GM23338 (cell line): Measurements from ENCODE around the gene COX4I1. TPM values are rescaled to one million over a fixed set of nuclear protein-coding genes. Genes with fewer than 3 reads are reported as not detected.

ENCODE experiments used
- ATAC-seq: fragments of 200-7000 bp; cut with Tn5 transposase; 3 replicates; pipeline ENCODE4 v1.9.1; 2020
- DNase-seq: peaks from one replicate; pipeline ENCODE4 v3.0.0-alpha.2; 2015; ENCODE audit warnings: low spot score
- H2AFZ ChIP-seq: fragments of 200-600 bp; sonication (generic); 2 replicates; pipeline ENCODE4 v1.8.0; 2016; ENCODE audit warnings: antibody characterized with exemption, mild to moderate bottlenecking, moderate library complexity
- H3F3A ChIP-seq: fragments of 200-600 bp; sonication (generic); replicated peaks from 2 replicates; pipeline ENCODE4 v1.8.0; 2017; ENCODE audit warnings: antibody characterized with exemption, mixed run types, low read depth
- H3K27ac ChIP-seq: fragments of 200-600 bp; sonication (generic); 2 replicates; pipeline ENCODE4 v1.6.1; 2016; ENCODE audit warnings: low read depth
- H3K27me3 ChIP-seq: fragments of 200-600 bp; sonication (generic); 2 replicates; pipeline ENCODE4 v1.8.0; 2016; ENCODE audit warnings: mild to moderate bottlenecking, mixed run types, moderate library complexity; ENCODE audit not compliant: insufficient read depth
- H3K36me3 ChIP-seq: fragments of 200-600 bp; sonication (generic); 2 replicates; pipeline ENCODE4 v1.8.0; 2016; ENCODE audit warnings: mild to moderate bottlenecking; ENCODE audit not compliant: insufficient read depth
- H3K4me1 ChIP-seq: fragments of 200-600 bp; sonication (generic); 2 replicates; pipeline ENCODE4 v1.8.0; 2016; ENCODE audit warnings: mild to moderate bottlenecking, moderate library complexity; ENCODE audit not compliant: insufficient read depth
- H3K4me2 ChIP-seq: fragments of 200-600 bp; sonication (generic); 2 replicates; pipeline ENCODE4 v1.7.1; 2017; ENCODE audit warnings: mixed run types
- H3K4me3 ChIP-seq: fragments of 200-600 bp; sonication (generic); 2 replicates; pipeline ENCODE4 v1.6.1; 2016; ENCODE audit warnings: mixed run types
- H3K79me2 ChIP-seq: fragments of 200-600 bp; sonication (generic); replicated peaks from 2 replicates; pipeline ENCODE4 v1.8.0; 2017; ENCODE audit warnings: mild to moderate bottlenecking; ENCODE audit not compliant: insufficient read depth
- H3K9me2 ChIP-seq: fragments of 200-600 bp; sonication (generic); 2 replicates; pipeline ENCODE4 v1.8.0; 2017; ENCODE audit not compliant: insufficient read depth
- H4K20me1 ChIP-seq: fragments of 200-600 bp; sonication (generic); replicated peaks from 2 replicates; pipeline ENCODE4 v1.8.0; 2017; ENCODE audit warnings: mild to moderate bottlenecking; ENCODE audit not compliant: insufficient read depth
- H3K27ac Mint-ChIP-seq: 2 replicates; pipeline ENCODE4 v1.8.0; 2020; ENCODE audit warnings: inconsistent platforms, mild to moderate bottlenecking, moderate library complexity, mixed read lengths
- H3K27me3 Mint-ChIP-seq: 3 replicates; pipeline ENCODE4 v1.8.0; 2022; ENCODE audit warnings: low read depth, mild to moderate bottlenecking, moderate library complexity, mixed read lengths, inconsistent platforms; ENCODE audit not compliant: insufficient read depth, poor library complexity
- H3K36me3 Mint-ChIP-seq: 3 replicates; pipeline ENCODE4 v1.8.0; 2021; ENCODE audit warnings: low read depth, mild to moderate bottlenecking, inconsistent platforms, moderate library complexity, mixed read lengths
- H3K4me1 Mint-ChIP-seq: 3 replicates; pipeline ENCODE4 v1.8.0; 2020; ENCODE audit warnings: mild to moderate bottlenecking, inconsistent platforms, mixed read lengths
- H3K4me3 Mint-ChIP-seq: 3 replicates; pipeline ENCODE4 v1.8.0; 2021; ENCODE audit warnings: moderate library complexity, mild to moderate bottlenecking, inconsistent platforms, mixed read lengths
- H3K9me3 Mint-ChIP-seq: 3 replicates; pipeline ENCODE4 v1.8.0; 2020; ENCODE audit warnings: moderate library complexity, mild to moderate bottlenecking, inconsistent platforms, mixed read lengths
- REST ChIP-seq: IDR thresholded peaks from one replicate; pipeline ENCODE4 v1.6.1; 2018; ENCODE audit warnings: antibody characterized with exemption; ENCODE audit not compliant: unreplicated experiment
- ZNF462 ChIP-seq: fragments of 250-450 bp; sonication (Bioruptor Pico); IDR thresholded peaks from 2 replicates; pipeline ENCODE4 v1.5.0; 2020; ENCODE audit warnings: mild to moderate bottlenecking, moderate library complexity
- polyA plus RNA-seq: library from polyadenylated mRNA; unstranded; fragments of >200 nt; fragmentation: Nextera tagmentation; extraction: Ambion mirVana; gene quantifications from 2 replicates; pipeline ENCODE4 v1.2.1, GENCODE V29; 2016
- total RNA-seq: library from RNA; depleted of rRNA; stranded (reverse); fragments of >200 nt; shearing (Covaris generic); gene quantifications from 2 replicates; pipeline ENCODE4 v1.2.3, GENCODE V29; 2014

COX4I1 gene
- total and polyA plus RNA-seq, 2 experiments from 2014 or later: 329 to 1,008 TPM

GRCh38 chr16:85810097-85810741 is 10.7 kb downstream of the COX4I1 start:
- no peaks in the 10 kb centered on the region for H3K79me2 ChIP-seq
- H3K9me2 ChIP-seq: no peaks in the 10 kb centered on the region
- peaks cover 18% of the 10 kb centered on the region for H3K36me3 ChIP-seq
- H2AFZ ChIP-seq: no peak overlapping the region
- H3K4me3 Mint-ChIP-seq: no peak overlapping the region
- peaks cover 29% of the 10 kb centered on the region for H3K36me3 Mint-ChIP-seq
- no peak overlapping the region for H3K27ac Mint-ChIP-seq
- H3K4me2 ChIP-seq: no peak overlapping the region
- peaks cover 5% of the 10 kb centered on the region; the same call in 2 of the 3 replicates for H3K4me1 Mint-ChIP-seq
- 0 out of 2 replicates have a peak, but pooled peaks cover 3% of the 10 kb centered on the region for H3F3A ChIP-seq
- TF ChIP-seq ZNF462 (CRISPR knock-in tag) (no peak), REST (no peak)
- H3K4me1 ChIP-seq: no peaks in the 10 kb centered on the region
- no peaks in the 10 kb centered on the region for H4K20me1 ChIP-seq
- no peak overlapping the region for H3K27ac ChIP-seq
- no peak overlapping the region for H3K4me3 ChIP-seq
- no peaks in the 10 kb centered on the region for H3K9me3 Mint-ChIP-seq
- peaks cover 11% of the 10 kb centered on the region for H3K27me3 Mint-ChIP-seq
- DNase-seq: no peak
- H3K27me3 ChIP-seq: no peaks in the 10 kb centered on the region; the same call in 1 of the 2 replicates
- no peak for ATAC-seq
